GM12878 (cell line): ENCODE data around the gene C3. TPM values are rescaled to one million over a fixed set of nuclear protein-coding genes. Genes with fewer than 3 reads are reported as not detected.

Experiments
- ATAC-seq: fragments of 200-7000 bp; cut with Tn5 transposase; 3 replicates; pipeline ENCODE4 v1.9.1; 2020; ENCODE audit warnings: mild to moderate bottlenecking, moderate library complexity
- BruUV-seq: library from RNA; stranded (reverse); fragments of 400-500 nt; replicated peaks from 2 replicates; lab custom pipeline; 2021; lab: Mats Ljungman, UMichigan
- CTCF ChIA-PET: fragments of 300-600 bp; sonication (Branson Sonifier 250); formaldehyde crosslinking; extraction: SDS; loops from one replicate; lab custom pipeline; 2021; ENCODE audit warnings: inconsistent platforms; lab: Yijun Ruan, JAX
- POLR2A ChIA-PET: fragments of 350-600 bp; formaldehyde crosslinking; extraction: SDS; loops from one replicate; lab custom pipeline; 2021; ENCODE audit warnings: inconsistent platforms; lab: Charles Lee
- RAD21 ChIA-PET: fragments of 300-600 bp; sonication (Branson Sonifier 250); formaldehyde crosslinking; loops from one replicate; lab custom pipeline; 2023; ENCODE audit warnings: antibody characterized with exemption; ENCODE audit not compliant: unreplicated experiment; lab: Charles Lee
- SMC1A ChIA-PET: fragments of 300-600 bp; sonication (Branson Sonifier 250); formaldehyde crosslinking; loops from one replicate; lab custom pipeline; 2023; ENCODE audit not compliant: unreplicated experiment, uncharacterized antibody; lab: Charles Lee
- DNase-seq: peaks from one replicate; pipeline ENCODE4 v3.0.0-alpha.2; 2011; ENCODE audit warnings: low read depth, low spot score
- FAIRE-seq: peaks from 3 replicates; lab custom pipeline; 2011; peaks lifted over from hg19 to GRCh38; lab: Jason Lieb, UNC
- H2AFZ ChIP-seq: 2 replicates; pipeline ENCODE4 v1.6.0; 2011; ENCODE audit warnings: low read depth, low read length, control low read depth; ENCODE audit not compliant: control insufficient read depth
- H3K27ac ChIP-seq: 2 replicates; pipeline ENCODE4 v1.5.1; 2011; ENCODE audit warnings: control low read depth; ENCODE audit not compliant: control insufficient read depth, insufficient read depth
- H3K27me3 ChIP-seq, 2 experiments: replicated peaks in 1 of 2; 2 replicates each; pipeline versions ENCODE4 v1.6.0 to v1.6.1; 2011; ENCODE audit warnings: low read length in 1 of 2; ENCODE audit not compliant: control insufficient read depth in 2 of 2, insufficient read depth in 2 of 2
- H3K36me3 ChIP-seq, 2 experiments: 2 replicates each; pipeline ENCODE4 v1.5.1; 2011; ENCODE audit warnings: low read length in 1 of 2; ENCODE audit not compliant: control insufficient read depth in 2 of 2, insufficient read depth in 2 of 2
- H3K4me1 ChIP-seq: 2 replicates; pipeline ENCODE4 v1.6.1; 2011; ENCODE audit warnings: mild to moderate bottlenecking, low read length, moderate library complexity, mixed read lengths; ENCODE audit not compliant: control insufficient read depth, insufficient read depth
- H3K4me2 ChIP-seq: 2 replicates; pipeline ENCODE4 v1.6.0; 2011; ENCODE audit warnings: control low read depth; ENCODE audit not compliant: control insufficient read depth, insufficient read depth
- H3K4me3 ChIP-seq: fragments of 200-600 bp; sonication (generic); 2 replicates; pipeline ENCODE4 v1.5.1; 2016
- H3K79me2 ChIP-seq: 2 replicates; pipeline ENCODE4 v1.6.0; 2011; ENCODE audit warnings: low read length; ENCODE audit not compliant: control insufficient read depth, insufficient read depth
- H3K9ac ChIP-seq: 2 replicates; pipeline ENCODE4 v1.8.0; 2011; ENCODE audit warnings: low read length, control low read depth, mixed read lengths; ENCODE audit not compliant: control insufficient read depth, insufficient read depth
- H3K9me3 ChIP-seq: replicated peaks from 3 replicates; pipeline ENCODE4 v1.5.1; 2011; ENCODE audit warnings: mild to moderate bottlenecking, low read length; ENCODE audit not compliant: control insufficient read depth, insufficient read depth
- H4K20me1 ChIP-seq: 2 replicates; pipeline ENCODE4 v1.6.0; 2011; ENCODE audit not compliant: control insufficient read depth, insufficient read depth
- BCL11A ChIP-seq: IDR thresholded peaks from 2 replicates; pipeline ENCODE4 v1.6.1; 2011; ENCODE audit warnings: low read depth, low read length
- BHLHE40 ChIP-seq, 2 experiments: fragments of 450-650 bp in 1 of 2; IDR thresholded peaks; 2 replicates each; pipeline ENCODE4 v1.6.1; 2011 to 2017; ENCODE audit warnings: low read depth in 2 of 2, borderline replicate concordance in 1 of 2, improper control_type of control experiment in 1 of 2, low read length in 1 of 2, mild to moderate bottlenecking in 1 of 2
- BRCA1 ChIP-seq: IDR thresholded peaks from 2 replicates; pipeline ENCODE4 v1.6.1; 2011; ENCODE audit warnings: low read depth, low read length, improper control_type of control experiment
- CBFB ChIP-seq: IDR thresholded peaks from 2 replicates; pipeline ENCODE4 v1.6.1; 2016; ENCODE audit warnings: antibody characterized with exemption, low read depth
- FOS ChIP-seq: IDR thresholded peaks from 3 replicates; pipeline ENCODE4 v1.6.1; 2011; ENCODE audit warnings: borderline replicate concordance; ENCODE audit not compliant: insufficient read length; ENCODE audit errors: extremely low read depth
- GABPA ChIP-seq: IDR thresholded peaks from 2 replicates; pipeline ENCODE4 v1.6.1; 2014; ENCODE audit warnings: antibody characterized with exemption, low read depth, mild to moderate bottlenecking, inconsistent platforms
- GATAD2B ChIP-seq: fragments of 450-650 bp; conservative IDR thresholded peaks from 2 replicates; pipeline ENCODE4 v1.6.1; 2017; ENCODE audit warnings: low read depth, mild to moderate bottlenecking, moderate library complexity
- HCFC1 ChIP-seq: fragments of 150-350 bp; IDR thresholded peaks from 2 replicates; pipeline ENCODE4 v1.6.1; 2014; ENCODE audit warnings: low read length
- HDAC6 ChIP-seq: fragments of 200-600 bp; sonication (generic); IDR thresholded peaks from one replicate; pipeline ENCODE4 v1.8.0; 2017; ENCODE audit warnings: antibody characterized with exemption; ENCODE audit not compliant: unreplicated experiment
- HDGF ChIP-seq: fragments of 450-650 bp; IDR thresholded peaks from 2 replicates; pipeline ENCODE4 v1.6.1; 2016; ENCODE audit warnings: antibody characterized with exemption
- IRF5 ChIP-seq: fragments of 450-650 bp; IDR thresholded peaks from 2 replicates; pipeline ENCODE4 v1.6.1; 2017; ENCODE audit warnings: borderline replicate concordance
- LARP7 ChIP-seq: fragments of 450-650 bp; IDR thresholded peaks from 2 replicates; pipeline ENCODE4 v1.6.1; 2017; ENCODE audit warnings: mild to moderate bottlenecking
- MLLT1 ChIP-seq: fragments of 450-650 bp; IDR thresholded peaks from 2 replicates; pipeline ENCODE4 v1.6.1; 2016; ENCODE audit warnings: mild to moderate bottlenecking
- MYB ChIP-seq: fragments of 150-350 bp; IDR thresholded peaks from 2 replicates; pipeline ENCODE4 v1.6.1; 2014; ENCODE audit warnings: mild to moderate bottlenecking, low read depth, low read length, borderline replicate concordance
- PAX5 ChIP-seq: IDR thresholded peaks from 2 replicates; pipeline ENCODE4 v1.6.1; 2011; ENCODE audit warnings: low read depth, low read length, borderline replicate concordance
- POLR2AphosphoS5 ChIP-seq: IDR thresholded peaks from 2 replicates; pipeline ENCODE4 v1.6.1; 2011; ENCODE audit warnings: mild to moderate bottlenecking, low read length, inconsistent platforms
- RAD21 ChIP-seq: IDR thresholded peaks from 2 replicates; pipeline ENCODE4 v1.6.1; 2011; ENCODE audit warnings: mild to moderate bottlenecking, low read depth, low read length, moderate library complexity; ENCODE audit not compliant: insufficient read depth
- SMC3 ChIP-seq: IDR thresholded peaks from 2 replicates; pipeline ENCODE4 v1.6.1; 2011; ENCODE audit warnings: low read length, improper control_type of control experiment, borderline replicate concordance
- TBL1XR1 ChIP-seq: IDR thresholded peaks from 2 replicates; pipeline ENCODE4 v1.6.1; 2012; ENCODE audit warnings: low read depth, low read length, improper control_type of control experiment
- WRNIP1 ChIP-seq: IDR thresholded peaks from 2 replicates; pipeline ENCODE4 v1.6.1; 2011; ENCODE audit warnings: low read depth, low read length, improper control_type of control experiment, borderline replicate concordance
- YY1 ChIP-seq: IDR thresholded peaks from 2 replicates; pipeline ENCODE4 v1.6.1; 2011; ENCODE audit warnings: low read depth, mild to moderate bottlenecking, low read length
- ZNF217 ChIP-seq: fragments of 450-650 bp; IDR thresholded peaks from 2 replicates; pipeline ENCODE4 v1.6.1; 2017; ENCODE audit warnings: antibody characterized with exemption, mild to moderate bottlenecking
- WGBS: methylation state at CpG from one replicate; pipeline ENCODE4 v1.1.6; 2016; ENCODE audit warnings: low lambda C conversion rate; ENCODE audit not compliant: insufficient replicate concordance, insufficient coverage; ENCODE audit errors: missing lambda C conversion rate; 5-methylcytosine and 5-hydroxymethylcytosine counted together
- in situ Hi-C: fragments of 300-500 bp; cut with MboI; formaldehyde crosslinking; loops from 9 replicates; pipeline ENCODE4 v1.14.3; 2018; ENCODE audit warnings: mixed read lengths
- intact Hi-C: fragments of 100-400 bp; cut with micrococcal nuclease; formaldehyde crosslinking; loops from one replicate; pipeline ENCODE4 v1.14.2; 2022; ENCODE audit not compliant: unreplicated experiment
- polyA plus RNA-seq, 11 experiments: library from polyadenylated mRNA; depleted of rRNA in 4 of 11; unstranded in 6 of 11; stranded (reverse) in 5 of 11; fragments of >200 nt; fragmentation: Nextera tagmentation in 4 of 11; fragmentation: Illumina TruSeq in 1 of 11; extraction: Ambion mirVana in 4 of 11; extraction: Trizol in 1 of 11; gene quantifications; 1 replicate in 1 of 11; 2 replicates in 10 of 11; pipeline versions ENCODE4 v1.2.1 to v1.2.3, GENCODE V29; 2011 to 2016; ENCODE audit warnings: inconsistent platforms in 2 of 11, missing spikeins in 2 of 11, low read depth in 1 of 11
- total RNA-seq, 4 experiments: library from RNA; depleted of rRNA in 3 of 4; stranded (reverse); fragments of >200 nt in 3 of 4; fragmentation: Illumina TruSeq in 1 of 4; extraction: Trizol in 1 of 4; gene quantifications; 2 replicates each; pipeline versions ENCODE4 v1.2.1 to v1.2.3, GENCODE V29; 2013 to 2021

C3 gene
- total and polyA plus RNA-seq, 10 of the 15 experiments (the other 5 are each of a cell fraction or from before 2014, with no cell fraction given), result 0.20 to 6.7 (median 0.72) TPM

- ChIA-PET CTCF (interaction anchor here (0.8 to 3.7 kb wide), 5 partner anchors 20 to 63 kb away, joined by 3 to 25 read pairs (median 4); partner anchors contain the start of gene GPR108), RAD21 (interaction anchor here (0.8 to 4.6 kb wide), 12 partner anchors 12 to 188 kb away, joined by 3 to 21 read pairs (median 4); partner anchors contain the start of genes GPR108 and VAV1), POLR2A (interaction anchor here (0.7 to 3.7 kb wide), 10 partner anchors 9 to 157 kb away, joined by 3 to 15 read pairs (median 4); no protein-coding TSS in a partner anchor), SMC1A (interaction anchor here (0.7 to 3.3 kb wide), 19 partner anchors 9 to 194 kb away, joined by 3 to 25 read pairs (median 4); partner anchors contain the start of genes C3 and GPR108)
- H3K27me3 ChIP-seq, result no peaks in the 10 kb centered on the region
- no peaks in the 10 kb centered on the region; a peak in 1 of 4 replicates for H3K36me3 ChIP-seq
- under 1% methylated on average over 8 of the region's 8 CpGs for WGBS
- peaks cover 4% of the 10 kb centered on the region for H3K79me2 ChIP-seq
- peak overlapping the region; percentile 40; the same call in 1 of the 2 replicates for H3K4me3 ChIP-seq
- FAIRE-seq (peak; percentile 75), ATAC-seq (peak; percentile 75), DNase-seq (peak; percentile 87)
- H2AFZ ChIP-seq, result peak overlapping the region; percentile 20
- in situ Hi-C loops (no loop called here), intact Hi-C loops (no loop called here)
- H3K9ac ChIP-seq, result peak overlapping the region; percentile 4; the same call in 1 of the 2 replicates
- peak overlapping the region; percentile 75 for H3K4me2 ChIP-seq
- H3K27ac ChIP-seq, result peak overlapping the region; percentile 69
- H4K20me1 ChIP-seq, result no peaks in the 10 kb centered on the region
- peaks cover 35% of the 10 kb centered on the region for H3K4me1 ChIP-seq
- H3K9me3 ChIP-seq, result peaks cover 4% of the 10 kb centered on the region; the same call in 2 of the 3 replicates
- BruUV-seq, result no TSS peak
- TF ChIP-seq IRF5, result peak; percentile 54
- no peak for TF ChIP-seq HCFC1
- peak; percentile 54; the same call in 1 of the 2 replicates for TF ChIP-seq YY1
- TF ChIP-seq BRCA1, result no peak
- TF ChIP-seq HDGF, result peak; percentile 87
- TF ChIP-seq RAD21, result peak; percentile 23; the same call in 1 of the 2 replicates
- no peak for TF ChIP-seq FOS
- TF ChIP-seq PAX5, result peak; percentile 90
- 0 out of 2 replicates have a peak, but pooled peaks have one; percentile 36 for TF ChIP-seq LARP7
- 0 out of 2 replicates have a peak, but pooled peaks have one; percentile 49 for TF ChIP-seq GABPA
- no peak for TF ChIP-seq POLR2AphosphoS5
- no peak for TF ChIP-seq HDAC6
- TF ChIP-seq WRNIP1, result no peak
- peak; percentile 83 for TF ChIP-seq GATAD2B
- TF ChIP-seq MYB, result peak; percentile 31; the same call in 1 of the 2 replicates
- peak; percentile 63; the same call in 1 of the 2 replicates for TF ChIP-seq ZNF217
- peak; percentile 71; the same call in 1 of the 2 replicates for TF ChIP-seq TBL1XR1
- peak; percentile 15; the same call in 1 of the 2 replicates for TF ChIP-seq SMC3
- TF ChIP-seq BHLHE40 (IDR thresholded peaks at IDR 0.05; ENCODE audit: borderline replicate concordance in 1 of 2, low read depth in 2 of 2, low read length in 1 of 2), result peak; percentile 81 to 88
- peak; percentile 90 for TF ChIP-seq MLLT1
- peak; percentile 95 for TF ChIP-seq CBFB
- TF ChIP-seq BCL11A, result peak; percentile 91
Observed at GRCh38 chr19:6674868-6675305, 45.6 kb downstream of the C3 start.
